NCI-H2171 treated with DMSO at 0.1 percent for 48 hours (cell line): Measurements from ENCODE around the gene ZNF790.

Source experiments
- DNase-seq: peaks from one replicate; lab custom pipeline; 2025; lab: John Stamatoyannopoulos, UW

Gene ZNF790

GRCh38 chr19:36772311-36773222 is 65.6 kb downstream of the ZNF790 start, which contains the start of gene ZNF850:
Gene ZNF850, minus strand, starts transcription at chr19:36772807. Its CDS starts 10,201 bp downstream, at chr19:36762606.
- peak; percentile 91 for DNase-seq

DNA sequence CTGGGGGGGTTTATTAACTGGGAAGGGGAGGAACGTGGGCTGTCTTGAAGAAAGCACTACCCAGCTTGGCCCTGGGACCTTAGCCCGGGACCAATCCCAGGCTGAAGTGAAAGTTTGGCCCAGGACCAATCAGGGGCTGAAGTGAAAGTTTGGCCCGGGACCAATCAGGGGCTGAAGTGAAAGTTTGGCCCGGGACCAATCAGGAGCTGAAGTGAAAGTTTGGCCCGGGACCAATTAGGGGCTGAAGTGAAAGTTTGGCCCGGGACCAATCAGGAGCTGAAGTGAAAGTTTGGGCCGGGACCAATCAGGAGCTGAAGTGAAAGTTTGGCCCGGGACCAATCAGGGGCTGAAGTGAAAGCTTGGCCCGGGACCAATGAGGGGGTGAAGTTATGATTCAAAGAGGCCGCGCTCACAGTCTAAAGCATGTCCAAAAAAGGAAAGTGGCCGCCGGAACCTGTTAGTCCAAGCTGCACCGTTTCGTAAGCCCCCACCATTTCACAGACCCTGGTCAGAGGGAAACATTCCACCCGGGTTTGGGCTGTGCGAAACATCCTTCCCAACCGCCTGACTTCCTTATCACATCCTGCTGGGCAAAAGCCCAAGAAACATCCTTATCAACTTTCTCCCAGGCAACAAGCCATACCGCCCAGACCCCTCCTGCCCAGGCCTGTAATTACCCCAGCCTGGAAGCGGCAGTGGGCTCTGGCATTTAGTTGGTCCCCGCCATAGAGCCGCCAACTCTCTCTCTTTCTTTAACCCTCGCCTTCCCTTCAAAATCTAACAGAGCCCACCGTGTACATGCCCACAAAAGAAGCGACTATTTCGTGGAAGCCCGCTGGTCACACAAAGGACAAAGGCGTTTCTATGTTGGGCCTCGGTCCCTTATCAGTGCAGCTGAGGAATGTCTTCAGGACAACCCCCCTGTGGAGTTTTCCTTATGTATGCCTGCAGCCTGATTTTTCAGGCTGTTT is 66.6 kb downstream of the ZNF790 start:
- no peak for DNase-seq
